Jurkat, Clone E6-1 (cell line): ENCODE results near the gene RELL2.
A peak's percentile ranks its signal among the peaks of the same experiment; 100 is the strongest.

Experiments
- DNase-seq: peaks from one replicate; pipeline ENCODE4 v3.0.0-alpha.2; 2011; ENCODE audit warnings: low read depth, low spot score
- H3K4me3 ChIP-seq: 2 replicates; pipeline ENCODE4 v1.5.1; 2011; ENCODE audit warnings: mild to moderate bottlenecking, low read length, control low read depth, moderate library complexity

RELL2 gene

DNA sequence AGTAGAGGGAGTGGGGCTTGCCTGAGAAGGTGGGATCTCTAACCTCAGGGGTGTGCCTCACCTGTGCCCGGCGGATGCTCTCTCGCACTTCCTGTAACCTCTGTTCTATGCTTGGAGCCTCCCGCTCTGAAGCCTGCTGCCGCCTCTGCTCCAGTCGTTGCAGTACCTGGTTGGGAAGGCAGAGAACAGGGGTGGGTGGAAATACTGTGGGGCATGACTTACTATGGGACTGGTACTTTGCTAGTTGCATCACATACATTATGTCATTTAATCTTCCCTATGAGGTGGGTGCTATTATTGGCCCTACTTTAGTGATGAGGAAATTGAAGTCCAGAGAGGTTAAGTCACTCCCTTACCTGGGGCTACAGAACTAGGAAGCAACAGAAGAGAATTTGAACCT, 9.2 kb downstream of the RELL2 start:
- DNase-seq: no peak
- no peak overlapping the region for H3K4me3 ChIP-seq

GRCh38 chr5:141647242-141647641, 10.4 kb downstream of the RELL2 start:
- DNase-seq: no peak
- no peak overlapping the region for H3K4me3 ChIP-seq

GRCh38 chr5:141647851-141648250, 11.1 kb downstream of the RELL2 start:
- no peak for DNase-seq
- no peak overlapping the region for H3K4me3 ChIP-seq

DNA sequence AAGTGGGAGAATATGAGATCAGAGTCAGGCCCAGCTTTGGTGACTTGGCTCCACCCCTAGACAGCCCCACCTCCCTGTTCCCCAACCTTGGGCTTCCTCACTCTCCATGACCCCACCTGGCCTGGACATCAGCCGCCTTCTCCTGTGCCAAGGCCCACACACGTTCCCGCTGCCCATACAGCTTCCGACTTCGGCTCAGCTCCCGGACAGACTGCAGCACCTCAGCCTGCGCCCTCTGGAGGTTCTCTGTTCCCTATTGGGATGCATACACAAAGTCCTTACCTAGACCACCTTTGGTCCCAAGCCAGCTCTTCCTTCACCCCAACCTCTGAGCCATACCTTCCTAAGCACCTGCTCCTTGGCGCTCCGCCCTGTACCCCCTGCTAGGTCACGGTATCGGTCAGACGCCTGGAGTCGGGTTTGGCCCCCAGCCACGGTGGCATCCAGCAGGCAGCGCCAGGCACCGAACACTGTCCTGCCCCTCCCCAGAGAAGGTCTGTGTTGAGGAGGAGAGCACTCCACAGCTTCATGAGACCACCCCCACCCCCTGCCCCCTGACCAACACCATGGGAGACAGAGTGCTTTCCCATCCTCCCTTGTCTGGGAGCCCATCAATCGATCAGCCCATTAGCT, 12.4 kb downstream of the RELL2 start:
- no peak overlapping the region for H3K4me3 ChIP-seq
- no peak for DNase-seq

DNA sequence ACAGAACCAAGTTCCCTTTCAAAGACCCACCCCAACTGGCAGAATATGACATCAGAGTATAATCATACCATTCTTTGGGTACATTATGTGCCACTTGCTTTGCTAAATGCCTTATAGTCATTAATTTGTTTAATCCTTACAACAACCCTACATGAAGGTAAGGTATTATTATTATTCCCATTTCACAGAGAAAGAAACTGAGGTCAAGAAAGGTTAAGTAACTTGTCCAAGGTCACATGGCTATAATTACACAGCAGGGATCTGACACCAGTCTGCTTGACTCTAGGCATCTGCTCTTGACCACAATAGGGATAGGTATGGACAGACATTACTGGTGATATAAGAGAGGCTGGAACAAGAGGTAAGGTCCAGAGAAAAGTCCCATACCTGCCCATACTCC, 13.2 kb downstream of the RELL2 start:
- H3K4me3 ChIP-seq: no peak overlapping the region
- no peak for DNase-seq

GRCh38 chr5:141650851-141651727, 14.3 kb downstream of the RELL2 start, which contains the start of gene FCHSD1:
Gene FCHSD1, minus strand, starts transcription at chr5:141651418. Its CDS starts 50 bp downstream, at chr5:141651368.
- no peak within 1 kb of the TSS for H3K4me3 ChIP-seq
- DNase-seq: no peak

- H3K4me3 ChIP-seq: no peak overlapping the region
- no peak for DNase-seq
These were observed 14.9 kb downstream of the RELL2 start for GRCh38 chr5:141651728-141652105.

DNA sequence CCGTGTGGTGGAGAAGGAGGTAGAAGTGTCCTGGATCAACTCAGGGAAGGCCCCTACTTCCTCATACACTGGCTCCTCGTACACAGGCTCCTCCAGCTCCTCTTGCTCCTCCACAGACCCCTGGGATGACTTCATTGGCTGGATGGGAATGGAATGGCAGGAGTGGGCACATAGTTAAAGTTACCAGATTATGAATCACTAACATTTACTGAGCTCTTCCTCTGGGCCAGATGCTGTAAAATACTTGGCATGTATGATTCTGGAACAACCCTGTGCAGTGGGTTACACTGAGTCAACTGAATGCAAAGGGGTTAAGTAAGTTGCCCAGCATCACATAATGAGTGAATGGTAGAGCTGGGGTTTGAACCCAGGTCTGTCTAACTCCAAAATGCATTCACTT, 17.5 kb downstream of the RELL2 start:
- no peak overlapping the region for H3K4me3 ChIP-seq
- DNase-seq: no peak

- H3K4me3 ChIP-seq: no peak overlapping the region
- DNase-seq: no peak
These were observed 18.2 kb downstream of the RELL2 start for GRCh38 chr5:141655020-141655419.

- DNase-seq: no peak
- no peak overlapping the region for H3K4me3 ChIP-seq
These were observed 19.6 kb downstream of the RELL2 start for GRCh38 chr5:141656396-141656795.

- no peak for DNase-seq
- no peak overlapping the region for H3K4me3 ChIP-seq
These were observed 20.6 kb downstream of the RELL2 start for GRCh38 chr5:141657404-141657803.

DNA sequence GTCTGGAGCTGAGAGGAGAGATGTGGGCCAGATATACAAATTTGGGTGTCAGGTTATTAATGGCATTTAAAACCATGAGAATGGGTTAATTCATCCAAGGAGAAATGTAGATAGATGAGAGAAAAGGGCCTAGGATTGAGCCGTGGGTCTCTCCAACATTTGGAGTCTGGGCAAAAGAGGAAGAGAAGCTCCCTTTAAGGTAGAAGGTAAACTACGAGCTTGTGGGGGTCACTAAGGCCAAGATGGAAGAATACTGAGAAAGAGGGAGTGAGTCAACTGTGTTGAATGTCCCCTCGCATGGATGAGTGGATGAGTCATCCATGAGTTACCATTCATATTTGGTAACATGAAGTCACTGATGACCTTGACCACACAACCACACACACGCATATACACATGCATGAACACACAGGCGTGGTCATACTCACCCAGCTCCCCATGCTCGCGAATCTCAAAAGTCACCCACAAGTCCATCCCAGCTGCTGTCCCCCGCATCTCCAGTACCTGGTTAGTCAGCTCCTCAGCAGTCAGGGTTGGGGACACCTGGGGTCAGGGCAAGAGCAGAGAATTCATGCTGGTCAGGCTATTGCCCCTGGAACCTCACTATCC, 21.2 kb downstream of the RELL2 start:
- DNase-seq: no peak
- H3K4me3 ChIP-seq: no peak overlapping the region

DNA sequence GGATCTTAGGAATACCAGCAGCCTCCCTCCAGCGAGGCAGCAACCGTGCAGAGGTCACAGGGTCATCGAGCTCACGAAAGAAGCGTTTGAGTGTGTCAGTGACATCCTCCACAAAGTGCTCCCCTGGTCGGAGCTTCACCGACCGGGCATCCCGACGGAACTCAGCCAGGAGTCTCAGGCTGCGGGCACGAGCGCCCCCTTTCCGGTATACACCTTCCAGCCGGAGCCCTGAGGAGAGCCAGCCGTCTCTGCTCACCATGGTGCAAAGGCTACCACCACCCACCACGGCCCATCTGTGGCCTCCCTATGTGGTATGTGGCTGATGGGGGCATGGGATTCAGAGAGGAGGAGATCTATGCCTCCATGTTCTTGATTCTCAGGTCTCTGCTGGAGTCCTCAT, 25.2 kb downstream of the RELL2 start:
- DNase-seq: no peak
- H3K4me3 ChIP-seq: no peak overlapping the region

- no peak overlapping the region for H3K4me3 ChIP-seq
- no peak for DNase-seq
These were observed 26.7 kb downstream of the RELL2 start for GRCh38 chr5:141663506-141663905.

DNA sequence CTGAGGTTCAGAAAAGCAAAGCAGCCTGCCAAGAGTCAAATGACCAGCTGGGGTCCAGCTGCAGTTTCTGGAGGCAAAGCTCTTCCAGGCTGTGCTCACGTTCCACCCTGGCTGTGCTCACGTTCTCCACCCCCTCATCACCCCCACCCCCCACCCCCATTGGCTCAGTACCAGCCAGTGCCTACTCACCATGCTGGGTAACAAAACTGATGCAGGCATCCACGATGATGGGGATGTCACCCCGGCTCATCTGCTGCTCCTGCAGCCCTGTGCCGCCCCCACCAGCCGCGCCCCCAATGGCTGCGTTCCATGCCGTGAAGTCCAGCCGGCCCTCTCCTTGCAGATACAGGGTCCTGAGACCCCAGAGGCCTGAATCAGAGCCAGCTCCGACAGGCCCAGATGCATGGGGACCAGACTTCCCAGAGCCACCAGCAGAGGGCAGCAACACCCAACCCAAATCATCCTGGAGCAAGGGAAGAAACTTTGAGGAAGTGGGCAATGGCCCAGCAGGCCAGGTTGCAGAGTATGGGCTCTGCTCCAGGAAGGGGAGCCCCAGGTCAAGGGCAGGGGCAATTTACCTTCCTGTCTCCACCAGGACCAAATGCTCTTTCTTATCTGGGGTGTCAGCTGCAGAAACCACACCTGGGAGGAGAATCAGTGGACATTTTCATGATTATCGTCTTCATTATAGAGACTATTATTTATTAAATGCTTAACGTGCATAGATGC, 28.1 kb downstream of the RELL2 start:
- peak; percentile 51 for DNase-seq

DNA sequence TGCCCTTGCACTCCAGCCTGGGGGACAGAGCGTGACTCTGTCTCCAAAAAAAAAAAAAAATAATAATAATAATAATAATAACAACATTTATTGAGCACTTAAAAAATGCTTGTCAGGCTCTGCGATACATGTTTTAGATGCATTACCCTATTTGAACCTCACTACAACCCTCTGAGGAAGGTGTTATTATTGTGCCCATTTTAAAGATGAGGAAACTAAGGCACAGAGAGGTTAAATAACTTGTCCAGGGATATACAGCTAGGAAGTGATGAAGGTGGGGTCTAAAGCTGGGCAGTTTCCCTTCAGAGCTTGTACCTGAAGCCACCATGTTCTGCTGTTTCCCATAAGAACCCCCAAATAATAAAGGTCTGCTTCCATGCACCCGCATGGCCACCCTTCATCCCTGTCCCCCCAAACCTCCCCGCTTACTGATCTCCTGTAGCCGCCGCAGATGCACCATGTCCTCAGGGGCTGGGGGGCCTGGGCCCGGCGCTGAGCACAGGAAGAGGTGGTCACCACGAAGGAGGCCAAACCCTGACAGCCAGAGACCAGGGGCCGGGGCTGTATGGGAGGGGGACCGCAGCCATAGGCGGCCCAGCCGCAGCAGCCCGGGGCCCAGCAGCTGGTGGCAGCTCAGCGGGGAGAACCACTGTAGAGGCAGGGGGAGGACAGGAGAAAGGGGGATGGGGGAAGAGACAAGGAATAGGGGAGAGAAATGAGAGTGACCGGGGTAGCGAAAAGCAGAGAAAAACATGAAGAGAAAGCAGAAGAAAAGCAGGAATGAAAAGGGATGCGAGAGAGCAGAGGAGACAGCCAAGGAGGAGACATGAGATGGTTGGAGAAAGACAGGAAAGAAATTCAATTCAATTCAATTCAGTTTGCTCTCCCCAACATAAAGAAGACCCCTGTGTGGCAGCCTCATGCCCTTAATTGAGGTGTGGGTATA, 29.5 kb downstream of the RELL2 start:
- DNase-seq: no peak
- H3K4me3 ChIP-seq: no peak overlapping the region

More for the DNA sequence above, 28.1 kb downstream of the RELL2 start:
- H3K4me3 ChIP-seq: no peak overlapping the region

DNA sequence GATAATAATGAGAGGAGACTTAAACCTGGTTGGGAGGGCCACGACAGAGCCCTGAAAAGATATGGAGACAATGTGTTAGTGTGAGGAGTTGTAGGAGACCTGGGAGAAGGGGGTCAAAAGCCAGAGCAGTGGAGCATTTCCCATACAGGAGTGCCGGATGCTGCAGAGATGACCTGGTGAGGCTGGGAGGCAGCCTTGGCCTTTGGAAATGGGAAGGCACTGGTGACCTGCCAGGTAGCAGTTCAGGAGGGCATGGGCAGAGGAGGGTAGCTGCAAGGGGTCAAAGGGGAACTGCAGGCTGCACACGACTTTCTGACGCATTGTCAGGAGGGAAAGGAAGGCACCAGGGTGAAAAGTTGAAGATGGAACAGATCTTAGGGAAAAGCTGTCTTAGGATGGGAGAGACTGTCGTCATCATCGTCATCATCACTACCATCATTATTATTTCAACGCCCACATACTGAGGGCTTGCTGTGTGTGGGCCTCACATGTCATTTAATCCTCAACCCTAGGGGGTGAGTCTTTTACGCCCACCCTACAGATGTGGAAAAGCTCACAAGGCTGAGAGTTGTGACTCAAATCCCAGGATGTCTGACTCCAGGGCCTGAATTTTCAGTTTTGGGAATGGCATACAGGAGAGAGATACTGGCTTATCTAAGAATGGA, 31.9 kb downstream of the RELL2 start:
- DNase-seq: no peak

DNA sequence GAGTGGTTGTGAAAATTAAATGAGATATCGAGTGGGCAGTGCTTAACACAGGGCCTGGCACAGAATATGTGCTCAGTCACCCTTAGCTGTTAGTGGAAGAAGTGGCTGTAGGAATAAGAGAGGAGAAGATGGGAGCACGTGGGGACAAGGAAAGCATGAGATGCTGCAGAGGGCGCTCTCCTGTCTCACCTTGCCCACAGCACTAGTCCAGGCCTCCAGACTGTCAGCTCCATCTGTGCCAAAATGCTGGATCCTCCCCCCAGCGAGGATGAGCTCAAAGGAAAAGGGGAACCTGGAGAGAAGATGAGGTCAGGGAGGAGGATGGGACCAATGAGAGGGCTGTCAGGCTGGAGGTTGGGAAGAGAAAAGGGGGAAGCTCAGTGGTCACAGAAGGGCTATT, 32.7 kb downstream of the RELL2 start:
- H3K4me3 ChIP-seq: no peak overlapping the region

More for the DNA sequence above, 31.9 kb downstream of the RELL2 start:
- H3K4me3 ChIP-seq: no peak overlapping the region

More for the DNA sequence above, 32.7 kb downstream of the RELL2 start:
- no peak for DNase-seq
